Smooth muscle cell of the brain vasculature (primary cell): ENCODE data around the gene RGS14.
A peak's percentile ranks its signal among the peaks of the same experiment; 100 is the strongest.

Experiments
- DNase-seq: peaks from one replicate; pipeline ENCODE4 v3.0.0-alpha.2; 2012; ENCODE audit warnings: low read depth, low spot score

The RGS14 gene

GRCh38 chr5:177380805-177381126, 23.0 kb downstream of the RGS14 start:
- DNase-seq = no peak

- no peak for DNase-seq
Observed at GRCh38 chr5:177382423-177383029, 24.8 kb downstream of the RGS14 start.

GRCh38 chr5:177383181-177383580, 25.5 kb downstream of the RGS14 start:
- DNase-seq = no peak

- no peak for DNase-seq
Observed at GRCh38 chr5:177384134-177384533, 26.4 kb downstream of the RGS14 start, which contains the start of gene SLC34A1. Gene SLC34A1, plus strand, starts transcription at chr5:177384434. Its CDS starts 1,308 bp downstream, at chr5:177385742.

GRCh38 chr5:177385720-177386119, 28.0 kb downstream of the RGS14 start:
- no peak for DNase-seq

GRCh38 chr5:177386542-177386941, 28.8 kb downstream of the RGS14 start:
- no peak for DNase-seq

- DNase-seq = no peak
Observed at GRCh38 chr5:177387405-177387804, 29.7 kb downstream of the RGS14 start.

- DNase-seq = no peak
Observed at GRCh38 chr5:177388521-177389052, 30.9 kb downstream of the RGS14 start.

GRCh38 chr5:177389241-177390169, 31.8 kb downstream of the RGS14 start:
- DNase-seq = peak; percentile 64

- peak; percentile 62 for DNase-seq
Observed at GRCh38 chr5:177390363-177391300, 32.9 kb downstream of the RGS14 start.

- no peak for DNase-seq
Observed at GRCh38 chr5:177392765-177393164, 35.0 kb downstream of the RGS14 start.

- DNase-seq = no peak
Observed at GRCh38 chr5:177393206-177393765, 35.6 kb downstream of the RGS14 start.

- DNase-seq = no peak
Observed at GRCh38 chr5:177393990-177394389, 36.3 kb downstream of the RGS14 start.

GRCh38 chr5:177396078-177396477, 38.4 kb downstream of the RGS14 start:
- no peak for DNase-seq

- DNase-seq = no peak
Observed at GRCh38 chr5:177396807-177397206, 39.1 kb downstream of the RGS14 start.

- DNase-seq = no peak
Observed at GRCh38 chr5:177397875-177398390, 40.2 kb downstream of the RGS14 start.

- DNase-seq = no peak
Observed at GRCh38 chr5:177399997-177400868, 42.5 kb downstream of the RGS14 start, which contains the start of gene PFN3. Gene PFN3, minus strand, starts transcription at chr5:177400661. Its CDS starts 85 bp downstream, at chr5:177400576.

- DNase-seq = no peak
Observed at GRCh38 chr5:177402271-177403043, 44.7 kb downstream of the RGS14 start.

- no peak for DNase-seq
Observed at GRCh38 chr5:177403102-177403791, 45.5 kb downstream of the RGS14 start.
